Measurements from ENCODE around the gene IFNL1.
"Not testable (repeated sequence)": the region's sequence is repeated elsewhere in the genome, so short reads cannot be mapped to it uniquely, and the experiment has no call there.

The IFNL1 gene

DNA sequence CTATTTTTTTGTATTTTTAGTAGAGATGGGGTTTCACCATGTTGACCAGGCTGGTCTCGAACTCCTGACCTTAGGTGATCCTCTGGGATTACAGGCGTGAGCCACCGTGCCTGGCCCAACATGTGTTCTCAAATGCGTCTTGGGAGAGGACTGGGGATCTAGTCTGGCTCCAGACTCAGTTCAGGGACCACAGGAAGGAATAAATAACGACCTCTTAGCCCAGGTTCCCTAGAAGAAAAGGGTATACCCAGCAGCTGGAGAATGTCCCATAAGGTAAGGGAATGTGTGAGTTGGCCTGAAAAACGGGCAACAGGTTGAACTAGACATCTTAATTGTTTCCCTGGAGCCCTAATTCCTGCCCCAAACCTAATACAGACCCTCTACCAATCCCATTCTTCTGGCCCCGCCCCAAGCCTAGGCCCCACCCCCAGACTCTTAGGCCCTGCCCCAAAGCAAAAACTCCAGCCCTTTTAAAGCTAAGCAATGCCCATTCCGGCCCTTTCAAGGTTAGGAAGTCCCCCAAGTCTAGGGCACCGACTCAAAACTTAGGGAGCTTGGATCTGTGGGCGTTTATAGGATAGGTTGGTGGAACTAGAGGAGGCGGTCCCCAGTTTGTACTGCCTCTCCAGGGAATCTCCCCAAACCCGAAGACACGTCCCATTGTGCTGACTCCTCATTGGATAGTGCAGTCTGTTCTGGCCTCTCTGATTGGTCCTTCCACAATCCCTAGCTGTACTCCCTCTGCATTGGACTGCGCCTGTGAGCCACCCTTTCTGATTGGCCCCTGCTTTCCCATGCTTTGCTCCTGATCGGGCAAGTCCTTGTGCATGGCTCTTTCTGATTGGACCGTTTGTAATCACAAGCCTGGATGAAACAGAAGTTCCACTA lies 29.8 kb downstream of the IFNL1 start:
- no peak overlapping the region for H3K4me3 ChIP-seq (ENCODE audit: low read depth, low read length)
- DNase-seq (ENCODE audit: low read depth): no peak
- TF ChIP-seq, protein P1, sequence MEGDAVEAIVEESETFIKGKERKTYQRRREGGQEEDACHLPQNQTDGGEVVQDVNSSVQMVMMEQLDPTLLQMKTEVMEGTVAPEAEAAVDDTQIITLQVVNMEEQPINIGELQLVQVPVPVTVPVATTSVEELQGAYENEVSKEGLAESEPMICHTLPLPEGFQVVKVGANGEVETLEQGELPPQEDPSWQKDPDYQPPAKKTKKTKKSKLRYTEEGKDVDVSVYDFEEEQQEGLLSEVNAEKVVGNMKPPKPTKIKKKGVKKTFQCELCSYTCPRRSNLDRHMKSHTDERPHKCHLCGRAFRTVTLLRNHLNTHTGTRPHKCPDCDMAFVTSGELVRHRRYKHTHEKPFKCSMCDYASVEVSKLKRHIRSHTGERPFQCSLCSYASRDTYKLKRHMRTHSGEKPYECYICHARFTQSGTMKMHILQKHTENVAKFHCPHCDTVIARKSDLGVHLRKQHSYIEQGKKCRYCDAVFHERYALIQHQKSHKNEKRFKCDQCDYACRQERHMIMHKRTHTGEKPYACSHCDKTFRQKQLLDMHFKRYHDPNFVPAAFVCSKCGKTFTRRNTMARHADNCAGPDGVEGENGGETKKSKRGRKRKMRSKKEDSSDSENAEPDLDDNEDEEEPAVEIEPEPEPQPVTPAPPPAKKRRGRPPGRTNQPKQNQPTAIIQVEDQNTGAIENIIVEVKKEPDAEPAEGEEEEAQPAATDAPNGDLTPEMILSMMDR (IDR thresholded peaks at IDR 0.05; ENCODE audit: control insufficient read depth, extremely low read depth, insufficient read depth): no peak

GRCh38 chr19:39327363-39328045 lies 31.3 kb downstream of the IFNL1 start:
- TF ChIP-seq, protein P1 (IDR thresholded peaks at IDR 0.05; ENCODE audit: control insufficient read depth, extremely low read depth, insufficient read depth): no peak
- DNase-seq (ENCODE audit: low read depth): no peak
- no peak overlapping the region for H3K4me3 ChIP-seq (ENCODE audit: low read depth, low read length)

GRCh38 chr19:39328046-39328705 lies 32.0 kb downstream of the IFNL1 start:
- TF ChIP-seq, protein P1 (IDR thresholded peaks at IDR 0.05; ENCODE audit: control insufficient read depth, extremely low read depth, insufficient read depth): peak; percentile 97
- no peak overlapping the region for H3K4me3 ChIP-seq (ENCODE audit: low read depth, low read length)
- DNase-seq (ENCODE audit: low read depth): no peak

GRCh38 chr19:39329948-39330347 lies 33.7 kb downstream of the IFNL1 start:
- no peak overlapping the region for H3K4me3 ChIP-seq (ENCODE audit: low read depth, low read length)
- no peak for DNase-seq (ENCODE audit: low read depth)
- TF ChIP-seq, protein P1 (IDR thresholded peaks at IDR 0.05; ENCODE audit: control insufficient read depth, extremely low read depth, insufficient read depth): no peak

DNA sequence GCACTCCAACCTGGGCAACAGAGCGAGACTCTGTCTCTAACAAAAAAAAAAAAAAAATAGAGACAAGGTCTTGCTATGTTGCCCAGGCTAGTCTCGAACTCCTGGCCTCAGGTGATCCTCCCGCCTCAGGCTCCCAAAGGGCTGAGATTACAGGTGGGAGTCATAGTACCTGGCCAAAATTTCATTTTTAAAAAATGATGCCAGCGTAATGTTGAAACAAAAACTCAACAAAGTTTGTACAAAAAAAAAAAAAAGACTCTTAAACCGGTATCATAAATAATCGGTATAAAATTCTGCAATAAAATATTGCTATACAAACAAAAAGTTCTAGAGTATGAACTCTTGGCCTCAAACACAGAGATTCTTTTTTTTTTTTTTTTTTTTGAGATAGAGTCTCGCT lies 36.1 kb downstream of the IFNL1 start:
- TF ChIP-seq, protein P1 (IDR thresholded peaks at IDR 0.05; ENCODE audit: control insufficient read depth, extremely low read depth, insufficient read depth): no peak
- no peak for DNase-seq (ENCODE audit: low read depth)
- no peak overlapping the region for H3K4me3 ChIP-seq (ENCODE audit: low read depth, low read length)

- DNase-seq (ENCODE audit: low read depth); H3K4me3 ChIP-seq (ENCODE audit: low read depth, low read length): not testable (repeated sequence)
Measured at GRCh38 chr19:39332738-39333137, 36.5 kb downstream of the IFNL1 start.

DNA sequence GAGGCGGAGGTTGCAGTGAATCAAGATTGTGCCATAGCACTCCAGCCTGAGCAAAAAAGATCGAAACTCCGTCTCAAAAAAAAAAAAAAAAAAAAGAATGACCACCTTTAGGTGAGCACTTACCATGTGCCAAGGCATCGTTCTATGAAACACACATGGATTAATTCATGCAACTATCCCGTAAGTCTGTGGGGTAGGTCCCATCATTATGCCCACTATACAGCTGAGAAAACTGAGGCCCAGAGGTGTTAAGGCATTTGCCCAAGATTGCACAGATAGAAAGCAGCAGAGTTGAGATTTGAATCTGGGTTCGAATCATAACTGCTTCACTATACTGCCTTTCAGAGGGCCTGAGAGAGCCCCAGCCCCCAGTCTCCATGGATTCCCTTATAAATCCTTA lies 37.3 kb downstream of the IFNL1 start:
- TF ChIP-seq, protein P1 (IDR thresholded peaks at IDR 0.05; ENCODE audit: control insufficient read depth, extremely low read depth, insufficient read depth): no peak
- no peak overlapping the region for H3K4me3 ChIP-seq (ENCODE audit: low read depth, low read length)
- DNase-seq (ENCODE audit: low read depth): no peak

All from LNCaP clone FGC (cell line).